Peyer's patch (tissue), 4 donors: ENCODE measurements around the gene RASGRP4.

Experiments used
- CTCF ChIP-seq, 6 experiments: fragments of 450-650 bp in 4 of 6; fragments of 200-600 bp in 2 of 6; sonication (generic) in 1 of 6; IDR thresholded peaks; one replicate each; pipeline ENCODE4 v1.5.1; 2017 to 2019; ENCODE audit warnings: antibody characterized with exemption in 6 of 6, mild to moderate bottlenecking in 3 of 6, moderate library complexity in 1 of 6
- POLR2A ChIP-seq, 2 donors: fragments of 450-650 bp; IDR thresholded peaks; one replicate each; pipeline ENCODE4 v1.5.1; 2017; ENCODE audit warnings: antibody characterized with exemption in 2 of 2, mild to moderate bottlenecking in 2 of 2, moderate library complexity in 2 of 2

DNA sequence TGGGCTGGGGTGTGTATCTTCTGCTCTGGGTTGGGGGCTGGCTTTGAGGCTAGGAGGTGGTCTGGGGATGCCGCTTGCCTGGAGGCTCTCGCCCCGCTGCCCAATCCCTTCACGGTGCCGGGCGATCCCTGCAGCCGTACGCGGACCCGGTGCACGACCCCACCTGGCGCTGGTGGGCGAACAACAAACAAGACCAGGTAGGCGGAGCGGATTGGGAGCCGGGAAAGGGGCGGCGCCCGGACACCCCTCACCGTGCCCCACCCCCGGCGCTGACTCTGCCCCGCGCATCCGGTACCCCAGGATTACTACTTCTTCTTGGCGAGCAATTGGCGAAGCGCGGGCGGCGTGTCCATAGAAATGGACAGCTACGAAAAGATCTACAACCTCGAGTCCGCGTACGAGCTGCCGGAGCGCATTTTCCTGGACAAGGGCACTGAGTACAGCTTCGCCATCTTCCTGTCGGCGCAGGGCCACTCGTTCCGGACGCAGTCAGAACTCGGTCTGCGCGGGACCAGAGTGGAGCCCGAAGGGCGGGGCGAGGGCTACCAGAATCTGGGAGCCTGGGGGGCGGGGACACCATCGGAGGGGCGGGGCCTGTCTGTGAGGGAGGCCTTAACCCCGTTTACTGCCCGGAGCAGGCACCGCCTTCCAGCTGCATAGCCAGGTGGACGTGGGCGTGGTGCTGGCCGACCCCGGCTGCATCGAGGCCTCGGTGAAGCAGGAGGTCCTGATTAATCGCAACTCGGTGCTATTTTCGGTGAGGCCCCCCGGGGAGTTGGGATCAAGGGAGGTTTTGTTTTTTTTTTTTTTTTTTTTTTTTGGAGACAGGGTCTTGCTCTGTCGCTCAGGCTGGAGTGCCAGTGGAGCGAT is 63.7 kb downstream of the RASGRP4 start:
- TF ChIP-seq POLR2A (IDR thresholded peaks at IDR 0.05) (no peak), CTCF (IDR thresholded peaks at IDR 0.05) (no peak)
